Liver (tissue), 9 donors: ENCODE results near the gene TBCD. TPM values are rescaled to one million over a fixed set of nuclear protein-coding genes. Genes with fewer than 3 reads are reported as not detected.

Experiments used
- DNase-seq: peaks from one replicate; pipeline ENCODE4 v3.0.0-alpha.2; 2017; ENCODE audit warnings: low spot score
- H3K27ac ChIP-seq, 2 donors: one replicate each; pipeline ENCODE4 v1.7.0; 2013; ENCODE audit warnings: inconsistent platforms in 2 of 2, low read length in 2 of 2, control low read depth in 1 of 2, low read depth in 1 of 2, mild to moderate bottlenecking in 1 of 2
- H3K27me3 ChIP-seq, 4 donors: one replicate each; pipeline versions ENCODE4 v1.6.1 to v1.7.0; 2013; ENCODE audit warnings: low read length in 3 of 4, inconsistent platforms in 1 of 4, mild to moderate bottlenecking in 1 of 4, moderate library complexity in 1 of 4; ENCODE audit not compliant: control insufficient read depth in 4 of 4, insufficient read depth in 4 of 4
- H3K36me3 ChIP-seq, 4 donors: one replicate each; pipeline versions ENCODE4 v1.6.1 to v1.7.0; 2013; ENCODE audit warnings: low read length in 3 of 4, mild to moderate bottlenecking in 3 of 4, low read depth in 1 of 4, moderate library complexity in 1 of 4; ENCODE audit not compliant: control insufficient read depth in 4 of 4, insufficient read depth in 3 of 4
- H3K4me1 ChIP-seq, 4 donors: one replicate each; pipeline versions ENCODE4 v1.6.1 to v1.7.0; 2013; ENCODE audit warnings: low read length in 3 of 4, mild to moderate bottlenecking in 3 of 4, moderate library complexity in 1 of 4; ENCODE audit not compliant: control insufficient read depth in 4 of 4, insufficient read depth in 4 of 4
- H3K4me3 ChIP-seq, 3 donors: one replicate each; pipeline versions ENCODE4 v1.6.1 to v1.7.0; 2013; ENCODE audit warnings: low read length in 3 of 3, control low read depth in 1 of 3, low read depth in 1 of 3, mild to moderate bottlenecking in 1 of 3
- H3K9ac ChIP-seq, 2 donors: one replicate each; pipeline ENCODE4 v1.7.0; 2013; ENCODE audit warnings: low read length in 2 of 2, mild to moderate bottlenecking in 2 of 2, moderate library complexity in 2 of 2, control low read depth in 1 of 2, low read depth in 1 of 2
- H3K9me3 ChIP-seq, 4 donors: one replicate each; pipeline versions ENCODE4 v1.6.1 to v1.7.0; 2013; ENCODE audit warnings: low read length in 3 of 4; ENCODE audit not compliant: control insufficient read depth in 4 of 4
- EGR1 ChIP-seq, 2 donors: IDR thresholded peaks; 2 replicates each; pipeline ENCODE4 v1.6.1; 2016 to 2018; ENCODE audit warnings: antibody characterized with exemption in 2 of 2, low read depth in 2 of 2
- FOXA1 ChIP-seq: IDR thresholded peaks from 2 replicates; pipeline ENCODE4 v1.6.1; 2016; ENCODE audit warnings: antibody characterized with exemption
- FOXA2 ChIP-seq: IDR thresholded peaks from 2 replicates; pipeline ENCODE4 v1.6.1; 2016; ENCODE audit warnings: antibody characterized with exemption
- GABPA ChIP-seq, 2 donors: IDR thresholded peaks in 1 of 2; conservative IDR thresholded peaks in 1 of 2; 2 replicates each; pipeline ENCODE4 v1.6.1; 2016; ENCODE audit warnings: antibody characterized with exemption in 2 of 2, mild to moderate bottlenecking in 1 of 2, moderate library complexity in 1 of 2
- HNF4A ChIP-seq, 2 donors: conservative IDR thresholded peaks; 2 replicates each; pipeline ENCODE4 v1.6.1; 2016; ENCODE audit warnings: antibody characterized with exemption in 2 of 2, mild to moderate bottlenecking in 2 of 2
- HNF4G ChIP-seq: IDR thresholded peaks from 2 replicates; pipeline ENCODE4 v1.6.1; 2016; ENCODE audit warnings: antibody characterized with exemption
- JUND ChIP-seq, 2 donors: IDR thresholded peaks; 2 replicates each; pipeline ENCODE4 v1.6.1; 2016; ENCODE audit warnings: antibody characterized with exemption in 2 of 2
- NR2F2 ChIP-seq: IDR thresholded peaks from 2 replicates; pipeline ENCODE4 v1.6.1; 2016; ENCODE audit warnings: antibody characterized with exemption
- RXRA ChIP-seq, 2 donors: IDR thresholded peaks; 2 replicates each; pipeline ENCODE4 v1.6.1; 2017 to 2018; ENCODE audit warnings: antibody characterized with exemption in 2 of 2, mild to moderate bottlenecking in 1 of 2
- SP1 ChIP-seq: IDR thresholded peaks from 2 replicates; pipeline ENCODE4 v1.6.1; 2018; ENCODE audit warnings: antibody characterized with exemption, mild to moderate bottlenecking
- TAF1 ChIP-seq: conservative IDR thresholded peaks from 2 replicates; pipeline ENCODE4 v1.6.1; 2016; ENCODE audit warnings: antibody characterized with exemption, mild to moderate bottlenecking
- YY1 ChIP-seq: IDR thresholded peaks from 2 replicates; pipeline ENCODE4 v1.6.1; 2016; ENCODE audit warnings: antibody characterized with exemption, mild to moderate bottlenecking
- WGBS: extraction: QIAGEN DNeasy Blood & Tissue Kit; methylation state at CpG from one replicate; pipeline ENCODE4 v1.1.7; 2013; 5-methylcytosine and 5-hydroxymethylcytosine counted together
- polyA plus RNA-seq, 2 donors: library from polyadenylated mRNA; stranded (reverse) in 1 of 2; unstranded in 1 of 2; fragments of 200-250 nt in 1 of 2; fragments of >200 nt in 1 of 2; fragmentation: Nextera tagmentation in 1 of 2; extraction: Ambion mirVana in 1 of 2; gene quantifications; one replicate each; pipeline versions ENCODE4 v1.2.1 to v1.2.3, GENCODE V29; 2013 to 2015
- total RNA-seq, 2 donors: library from RNA; depleted of rRNA; stranded (reverse); fragments of >200 nt; gene quantifications; one replicate each; pipeline ENCODE4 v1.2.3, GENCODE V29; 2014
- TF ChIP-seq, protein P1 (sequence below): IDR thresholded peaks from 2 replicates; pipeline ENCODE4 v1.6.1; 2016; ENCODE audit warnings: antibody characterized with exemption
- TF ChIP-seq, protein P2 (sequence below): IDR thresholded peaks from 2 replicates; pipeline ENCODE4 v1.6.1; 2016; ENCODE audit warnings: antibody characterized with exemption
- TF ChIP-seq, protein P3 (sequence below): fragments of 150-350 bp; IDR thresholded peaks from 2 replicates; pipeline ENCODE4 v1.5.1; 2017; ENCODE audit warnings: improper control_type of control experiment, low read depth, low read length; ENCODE audit not compliant: missing input control
- TF ChIP-seq, protein P4 (sequence below): IDR thresholded peaks from 2 replicates; pipeline ENCODE4 v1.6.1; 2016; ENCODE audit warnings: antibody characterized with exemption, mild to moderate bottlenecking
- TF ChIP-seq, protein P5 (sequence below): IDR thresholded peaks from 2 replicates; pipeline ENCODE4 v1.6.1; 2016; ENCODE audit warnings: antibody characterized with exemption
- donor health status: healthy.
- donor health status: healthy.
- donor health status: healthy.
- donor health status: healthy.
- donor health status: healthy.

The TBCD gene
- total and polyA plus RNA-seq, 4 donors: 29.8 to 42.2 (median 33.0) TPM

DNA sequence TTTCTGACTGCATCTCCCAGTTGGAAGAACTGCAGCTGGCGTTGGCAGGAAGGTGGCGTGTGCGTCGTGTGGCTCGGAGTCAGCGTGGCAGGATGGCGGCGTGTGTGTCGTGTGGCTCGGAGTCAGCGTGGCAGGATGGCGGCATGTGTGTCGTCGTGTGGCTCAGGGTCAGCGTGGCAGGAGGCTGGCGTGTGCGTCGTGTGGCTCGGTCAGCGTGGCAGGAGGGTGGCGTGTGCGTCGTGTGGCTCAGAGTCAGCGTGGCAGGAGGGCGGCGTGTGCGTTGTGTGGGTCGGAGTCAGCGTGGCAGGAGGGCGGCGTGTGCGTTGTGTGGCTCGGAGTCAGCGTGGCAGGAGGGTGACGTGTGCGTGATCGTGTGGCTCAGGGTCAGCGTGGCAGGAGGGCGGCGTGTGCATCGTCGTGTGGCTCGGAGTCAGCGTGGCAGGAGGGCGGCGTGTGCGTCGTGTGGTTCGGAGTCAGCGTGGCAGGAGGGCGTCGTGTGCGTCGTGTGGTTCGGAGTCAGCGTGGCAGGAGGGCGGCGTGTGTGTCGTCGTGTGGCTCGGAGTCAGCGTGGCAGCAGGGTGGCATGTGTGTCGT lies 49.6 kb downstream of the TBCD start:
- TF ChIP-seq FOXA1 (no peak), SP1 (no peak), TAF1 (no peak)
- TF ChIP-seq, protein P1, sequence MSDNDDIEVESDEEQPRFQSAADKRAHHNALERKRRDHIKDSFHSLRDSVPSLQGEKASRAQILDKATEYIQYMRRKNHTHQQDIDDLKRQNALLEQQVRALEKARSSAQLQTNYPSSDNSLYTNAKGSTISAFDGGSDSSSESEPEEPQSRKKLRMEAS: no peak
- TF ChIP-seq, protein P2, sequence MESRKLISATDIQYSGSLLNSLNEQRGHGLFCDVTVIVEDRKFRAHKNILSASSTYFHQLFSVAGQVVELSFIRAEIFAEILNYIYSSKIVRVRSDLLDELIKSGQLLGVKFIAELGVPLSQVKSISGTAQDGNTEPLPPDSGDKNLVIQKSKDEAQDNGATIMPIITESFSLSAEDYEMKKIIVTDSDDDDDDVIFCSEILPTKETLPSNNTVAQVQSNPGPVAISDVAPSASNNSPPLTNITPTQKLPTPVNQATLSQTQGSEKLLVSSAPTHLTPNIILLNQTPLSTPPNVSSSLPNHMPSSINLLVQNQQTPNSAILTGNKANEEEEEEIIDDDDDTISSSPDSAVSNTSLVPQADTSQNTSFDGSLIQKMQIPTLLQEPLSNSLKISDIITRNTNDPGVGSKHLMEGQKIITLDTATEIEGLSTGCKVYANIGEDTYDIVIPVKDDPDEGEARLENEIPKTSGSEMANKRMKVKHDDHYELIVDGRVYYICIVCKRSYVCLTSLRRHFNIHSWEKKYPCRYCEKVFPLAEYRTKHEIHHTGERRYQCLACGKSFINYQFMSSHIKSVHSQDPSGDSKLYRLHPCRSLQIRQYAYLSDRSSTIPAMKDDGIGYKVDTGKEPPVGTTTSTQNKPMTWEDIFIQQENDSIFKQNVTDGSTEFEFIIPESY: no peak

DNA sequence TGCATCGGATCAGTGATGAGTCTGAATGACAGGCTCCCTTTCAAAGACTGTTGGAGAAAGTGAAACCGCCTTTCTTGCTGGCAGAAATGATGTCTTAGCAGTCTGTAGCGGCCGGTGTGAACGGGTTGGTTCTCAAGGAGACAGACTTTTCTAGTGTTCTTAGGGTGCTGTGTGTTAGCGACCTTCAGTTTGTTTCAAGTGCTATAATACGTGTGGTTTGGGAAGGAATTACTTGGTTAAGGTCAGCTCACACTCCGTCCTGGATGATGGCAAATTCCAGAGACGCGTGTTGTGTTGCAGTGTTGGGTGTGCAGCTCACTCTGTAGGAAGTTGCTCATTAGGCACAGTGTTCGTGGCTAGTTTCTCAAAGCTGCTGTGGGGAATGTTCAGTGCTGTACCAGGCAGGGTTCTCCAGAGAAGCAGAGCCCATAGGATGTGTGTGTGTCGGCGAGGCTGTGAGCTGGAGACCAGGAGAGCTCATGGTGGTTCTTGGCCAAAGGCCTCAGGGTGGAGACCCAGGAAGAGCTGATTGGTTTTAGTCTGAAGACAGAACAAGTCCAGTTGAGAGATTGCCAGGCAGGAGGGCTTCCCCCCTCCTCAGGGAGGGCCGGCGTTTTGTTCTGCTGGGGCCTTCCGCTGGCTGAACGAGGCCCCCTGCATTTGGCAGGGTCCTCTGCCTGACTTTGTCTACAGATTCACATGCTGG lies 50.4 kb downstream of the TBCD start:
- TF ChIP-seq HNF4G (no peak), TAF1 (no peak), YY1 (no peak), EGR1 (IDR thresholded peaks at IDR 0.05; ENCODE audit: low read depth in 2 of 2) (no peak), NR2F2 (no peak), FOXA1 (no peak), HNF4A (conservative IDR thresholded peaks at IDR 0.05) (no peak), JUND (IDR thresholded peaks at IDR 0.05) (no peak), FOXA2 (no peak), RXRA (IDR thresholded peaks at IDR 0.05) (no peak), SP1 (no peak), GABPA (IDR thresholded peaks at IDR 0.05 in 1 of 2, conservative IDR thresholded peaks at IDR 0.05 in 1 of 2) (no peak)
- TF ChIP-seq, protein P3, sequence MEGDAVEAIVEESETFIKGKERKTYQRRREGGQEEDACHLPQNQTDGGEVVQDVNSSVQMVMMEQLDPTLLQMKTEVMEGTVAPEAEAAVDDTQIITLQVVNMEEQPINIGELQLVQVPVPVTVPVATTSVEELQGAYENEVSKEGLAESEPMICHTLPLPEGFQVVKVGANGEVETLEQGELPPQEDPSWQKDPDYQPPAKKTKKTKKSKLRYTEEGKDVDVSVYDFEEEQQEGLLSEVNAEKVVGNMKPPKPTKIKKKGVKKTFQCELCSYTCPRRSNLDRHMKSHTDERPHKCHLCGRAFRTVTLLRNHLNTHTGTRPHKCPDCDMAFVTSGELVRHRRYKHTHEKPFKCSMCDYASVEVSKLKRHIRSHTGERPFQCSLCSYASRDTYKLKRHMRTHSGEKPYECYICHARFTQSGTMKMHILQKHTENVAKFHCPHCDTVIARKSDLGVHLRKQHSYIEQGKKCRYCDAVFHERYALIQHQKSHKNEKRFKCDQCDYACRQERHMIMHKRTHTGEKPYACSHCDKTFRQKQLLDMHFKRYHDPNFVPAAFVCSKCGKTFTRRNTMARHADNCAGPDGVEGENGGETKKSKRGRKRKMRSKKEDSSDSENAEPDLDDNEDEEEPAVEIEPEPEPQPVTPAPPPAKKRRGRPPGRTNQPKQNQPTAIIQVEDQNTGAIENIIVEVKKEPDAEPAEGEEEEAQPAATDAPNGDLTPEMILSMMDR: no peak
- TF ChIP-seq, protein P4, sequence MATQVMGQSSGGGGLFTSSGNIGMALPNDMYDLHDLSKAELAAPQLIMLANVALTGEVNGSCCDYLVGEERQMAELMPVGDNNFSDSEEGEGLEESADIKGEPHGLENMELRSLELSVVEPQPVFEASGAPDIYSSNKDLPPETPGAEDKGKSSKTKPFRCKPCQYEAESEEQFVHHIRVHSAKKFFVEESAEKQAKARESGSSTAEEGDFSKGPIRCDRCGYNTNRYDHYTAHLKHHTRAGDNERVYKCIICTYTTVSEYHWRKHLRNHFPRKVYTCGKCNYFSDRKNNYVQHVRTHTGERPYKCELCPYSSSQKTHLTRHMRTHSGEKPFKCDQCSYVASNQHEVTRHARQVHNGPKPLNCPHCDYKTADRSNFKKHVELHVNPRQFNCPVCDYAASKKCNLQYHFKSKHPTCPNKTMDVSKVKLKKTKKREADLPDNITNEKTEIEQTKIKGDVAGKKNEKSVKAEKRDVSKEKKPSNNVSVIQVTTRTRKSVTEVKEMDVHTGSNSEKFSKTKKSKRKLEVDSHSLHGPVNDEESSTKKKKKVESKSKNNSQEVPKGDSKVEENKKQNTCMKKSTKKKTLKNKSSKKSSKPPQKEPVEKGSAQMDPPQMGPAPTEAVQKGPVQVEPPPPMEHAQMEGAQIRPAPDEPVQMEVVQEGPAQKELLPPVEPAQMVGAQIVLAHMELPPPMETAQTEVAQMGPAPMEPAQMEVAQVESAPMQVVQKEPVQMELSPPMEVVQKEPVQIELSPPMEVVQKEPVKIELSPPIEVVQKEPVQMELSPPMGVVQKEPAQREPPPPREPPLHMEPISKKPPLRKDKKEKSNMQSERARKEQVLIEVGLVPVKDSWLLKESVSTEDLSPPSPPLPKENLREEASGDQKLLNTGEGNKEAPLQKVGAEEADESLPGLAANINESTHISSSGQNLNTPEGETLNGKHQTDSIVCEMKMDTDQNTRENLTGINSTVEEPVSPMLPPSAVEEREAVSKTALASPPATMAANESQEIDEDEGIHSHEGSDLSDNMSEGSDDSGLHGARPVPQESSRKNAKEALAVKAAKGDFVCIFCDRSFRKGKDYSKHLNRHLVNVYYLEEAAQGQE: no peak
- TF ChIP-seq, protein P2: no peak
- TF ChIP-seq, protein P5, sequence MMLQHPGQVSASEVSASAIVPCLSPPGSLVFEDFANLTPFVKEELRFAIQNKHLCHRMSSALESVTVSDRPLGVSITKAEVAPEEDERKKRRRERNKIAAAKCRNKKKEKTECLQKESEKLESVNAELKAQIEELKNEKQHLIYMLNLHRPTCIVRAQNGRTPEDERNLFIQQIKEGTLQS: no peak
- TF ChIP-seq, protein P1: no peak
- H3K36me3 ChIP-seq: peaks cover 0 to 7% (median 3%) of the 10 kb centered on the region in 4 donors
- DNase-seq: no peak
- no peak overlapping the region for H3K27ac ChIP-seq
- WGBS: 96% methylated on average over 17 of the region's 17 CpGs
- no peaks in the 10 kb centered on the region for H3K4me1 ChIP-seq
- H3K4me3 ChIP-seq: no peak overlapping the region
- H3K9me3 ChIP-seq: no peaks in the 10 kb centered on the region
- no peak overlapping the region for H3K9ac ChIP-seq
- no peaks in the 10 kb centered on the region for H3K27me3 ChIP-seq

More for the DNA sequence above, 49.6 kb downstream of the TBCD start:
- Histone ChIP-seq H3K9ac (no peak overlapping the region), H3K4me3 (no peak overlapping the region), H3K36me3 (peaks cover 0 to 7% (median 3%) of the 10 kb centered on the region in 4 donors), H3K27ac (no peak overlapping the region), H3K4me1 (no peaks in the 10 kb centered on the region), H3K9me3 (no peaks in the 10 kb centered on the region), H3K27me3 (no peaks in the 10 kb centered on the region)
- WGBS: 99% methylated on average over 63 of the region's 63 CpGs
- DNase-seq: no peak
